Natural killer cell (primary cell): Measurements from ENCODE around the gene PCDHA7. TPM values are rescaled to one million over a fixed set of nuclear protein-coding genes. Genes with fewer than 3 reads are reported as not detected.
"Not testable (repeated sequence)": the region's sequence is repeated elsewhere in the genome, so short reads cannot be mapped to it uniquely, and the experiment has no call there.

Experiments used
- ATAC-seq, 3 donors: fragments of 150-1000 bp in 2 of 3; fragments of 200-7000 bp in 1 of 3; cut with Tn5 transposase; 1 replicate in 1 of 3; 2 replicates in 2 of 3; pipeline ENCODE4 v1.10.0; 2021; ENCODE audit warnings: mild to moderate bottlenecking in 2 of 3, moderate library complexity in 2 of 3
- DNase-seq, 2 donors: peaks; one replicate each; pipeline versions ENCODE4 v3.0.0 to v3.0.0-alpha.2; 2013 to 2021; ENCODE audit warnings: mixed read lengths in 1 of 2
- H3K27ac ChIP-seq: one replicate; pipeline ENCODE4 v1.5.1; 2013; ENCODE audit warnings: mild to moderate bottlenecking, low read length
- H3K27me3 ChIP-seq: one replicate; pipeline ENCODE4 v1.6.1; 2013; ENCODE audit warnings: low read length; ENCODE audit not compliant: control insufficient read depth, insufficient read depth
- H3K36me3 ChIP-seq: one replicate; pipeline ENCODE4 v1.6.1; 2013; ENCODE audit warnings: low read length; ENCODE audit not compliant: control insufficient read depth, insufficient read depth
- H3K4me1 ChIP-seq: one replicate; pipeline ENCODE4 v1.6.1; 2013; ENCODE audit warnings: low read length; ENCODE audit not compliant: control insufficient read depth, insufficient read depth
- H3K4me3 ChIP-seq: one replicate; pipeline ENCODE4 v1.5.1; 2013; ENCODE audit warnings: low read length
- H3K9me3 ChIP-seq: one replicate; pipeline ENCODE4 v1.6.1; 2013; ENCODE audit warnings: low read length; ENCODE audit not compliant: control insufficient read depth, insufficient read depth
- H3K27ac Mint-ChIP-seq, 2 donors: one replicate each; pipeline ENCODE4 v1.8.0; 2022; ENCODE audit warnings: mild to moderate bottlenecking in 2 of 2, mixed read lengths in 2 of 2, moderate library complexity in 1 of 2
- H3K27me3 Mint-ChIP-seq, 2 donors: one replicate each; pipeline ENCODE4 v1.8.0; 2022; ENCODE audit warnings: low read depth in 2 of 2, mixed read lengths in 2 of 2
- H3K36me3 Mint-ChIP-seq: one replicate; pipeline ENCODE4 v1.8.0; 2022; ENCODE audit warnings: mixed read lengths
- H3K4me1 Mint-ChIP-seq, 2 donors: one replicate each; pipeline ENCODE4 v1.8.0; 2022; ENCODE audit warnings: mixed read lengths in 2 of 2
- H3K4me3 Mint-ChIP-seq: one replicate; pipeline ENCODE4 v1.8.0; 2022; ENCODE audit warnings: mild to moderate bottlenecking, moderate library complexity, mixed read lengths
- H3K9me3 Mint-ChIP-seq, 2 donors: one replicate each; pipeline ENCODE4 v1.8.0; 2022; ENCODE audit warnings: mixed read lengths in 2 of 2
- CTCF ChIP-seq: fragments of 200-600 bp; IDR thresholded peaks from one replicate; pipeline ENCODE4 v1.8.0; 2022; ENCODE audit warnings: antibody characterized with exemption
- WGBS: methylation state at CpG from one replicate; pipeline ENCODE4 v1.1.7; 2013; ENCODE audit warnings: missing lambda C conversion rate; ENCODE audit not compliant: insufficient coverage; 5-methylcytosine and 5-hydroxymethylcytosine counted together
- intact Hi-C: fragments of 100-400 bp; cut with micrococcal nuclease; formaldehyde crosslinking; loops from one replicate; pipeline ENCODE4 v1.14.2; 2022
- total RNA-seq, 4 donors: library from RNA; stranded (reverse); fragments of 120-200 nt in 1 of 4; gene quantifications; one replicate each; pipeline versions ENCODE4 v1.2.3 to v1.2.4, GENCODE V29; 2013 to 2022

PCDHA7 gene
- total RNA-seq = not detected
- total RNA-seq (2013) = not detected

- Mint-ChIP-seq H3K4me3 (no peak within 1 kb of the TSS), H3K9me3 (peaks cover 8 to 15% of the 10 kb centered on the region in 2 donors), H3K27ac (no peak within 1 kb of the TSS), H3K4me1 (no peaks in the 10 kb centered on the region), H3K36me3 (peaks cover 8% of the 10 kb centered on the region), H3K27me3 (peaks cover 11 to 12% of the 10 kb centered on the region in 2 donors)
- WGBS = 22% methylated on average over 7 of the region's 8 CpGs
- Histone ChIP-seq H3K9me3 (peaks cover 10% of the 10 kb centered on the region), H3K4me3 (no peak within 1 kb of the TSS), H3K36me3 (no peaks in the 10 kb centered on the region), H3K27me3 (peaks cover 11% of the 10 kb centered on the region), H3K4me1 (no peaks in the 10 kb centered on the region), H3K27ac (no peak within 1 kb of the TSS)
- TF ChIP-seq CTCF = no peak
- intact Hi-C loops = no loop called here
- no peak for DNase-seq
- ATAC-seq = no peak
These were observed at the start of gene PCDHA7 for GRCh38 chr5:140833993-140834392. Gene PCDHA7 (plus strand): TSS chr5:140834269. CDS start chr5:140834384, 115 bp downstream.

GRCh38 chr5:140785905-140786686 is 48.0 kb upstream of the PCDHA7 start, which contains the start of gene PCDHA1:
Gene PCDHA1 (plus strand): TSS chr5:140786140.
- Histone ChIP-seq H3K36me3 (no peaks in the 10 kb centered on the region), H3K4me3 (no peak within 1 kb of the TSS), H3K9me3 (peaks cover 32% of the 10 kb centered on the region), H3K27ac (no peak within 1 kb of the TSS), H3K27me3 (peaks cover 6% of the 10 kb centered on the region), H3K4me1 (no peaks in the 10 kb centered on the region)
- H3K27me3 Mint-ChIP-seq = peaks cover 0 to 5% of the 10 kb centered on the region in 2 donors
- DNase-seq = no peak
- TF ChIP-seq CTCF = no peak
- no peaks in the 10 kb centered on the region for H3K4me1 Mint-ChIP-seq
- ATAC-seq = no peak
- intact Hi-C loops = no loop called here
- peaks cover 2% of the 10 kb centered on the region for H3K36me3 Mint-ChIP-seq
- H3K4me3 Mint-ChIP-seq = no peak within 1 kb of the TSS
- peaks cover 5 to 9% of the 10 kb centered on the region in 2 donors for H3K9me3 Mint-ChIP-seq
- no peak within 1 kb of the TSS for H3K27ac Mint-ChIP-seq
- WGBS = 35% methylated on average over 29 of the region's 29 CpGs

- intact Hi-C loops, H3K4me1 Mint-ChIP-seq, H3K27ac ChIP-seq, ATAC-seq, H3K36me3 Mint-ChIP-seq, H3K27me3 Mint-ChIP-seq, H3K4me3 Mint-ChIP-seq, H3K36me3 ChIP-seq, H3K9me3 Mint-ChIP-seq, H3K27ac Mint-ChIP-seq, DNase-seq, H3K4me3 ChIP-seq, H3K4me1 ChIP-seq: not testable (repeated sequence)
- WGBS = 56% methylated on average over 44 of the region's 44 CpGs
- Histone ChIP-seq H3K9me3 (peaks cover 27% of the 10 kb centered on the region), H3K27me3 (peaks cover 11% of the 10 kb centered on the region)
These were observed 46.6 kb upstream of the PCDHA7 start for GRCh38 chr5:140787422-140787821.

- Histone ChIP-seq H3K27me3 (peaks cover 11% of the 10 kb centered on the region), H3K9me3 (peaks cover 25% of the 10 kb centered on the region)
- H3K4me1 ChIP-seq, H3K36me3 ChIP-seq, ATAC-seq, intact Hi-C loops, H3K4me3 Mint-ChIP-seq, H3K27ac Mint-ChIP-seq, H3K27ac ChIP-seq, H3K36me3 Mint-ChIP-seq, H3K4me3 ChIP-seq, H3K4me1 Mint-ChIP-seq, DNase-seq, H3K9me3 Mint-ChIP-seq: not testable (repeated sequence)
- WGBS = 52% methylated on average over 70 of the region's 70 CpGs
- H3K27me3 Mint-ChIP-seq = peaks cover 3 to 10% of the 10 kb centered on the region in 2 donors
These were observed 46.1 kb upstream of the PCDHA7 start for GRCh38 chr5:140787849-140788504.
